SK-N-SH treated with all-trans-retinoic acid at 6 μM for 48 hours (cell line): ENCODE data around the gene SFMBT1.

Experiments
- ATAC-seq: fragments of 200-7000 bp; cut with Tn5 transposase; 3 replicates; pipeline ENCODE4 v1.9.1; 2020; ENCODE audit warnings: mild to moderate bottlenecking, moderate library complexity
- CSDC2 ChIP-seq: fragments of 250-450 bp; sonication (Bioruptor Pico); IDR thresholded peaks from 2 replicates; pipeline ENCODE4 v1.5.0; 2020; ENCODE audit warnings: mild to moderate bottlenecking, moderate library complexity
- CSRNP3 ChIP-seq: fragments of 250-450 bp; sonication (Bioruptor Pico); IDR thresholded peaks from 2 replicates; pipeline ENCODE4 v1.5.1; 2021; ENCODE audit warnings: mild to moderate bottlenecking, moderate library complexity
- ESRRG ChIP-seq: fragments of 250-450 bp; sonication (Bioruptor Pico); IDR thresholded peaks from 2 replicates; pipeline ENCODE4 v1.6.1; 2021; ENCODE audit warnings: mild to moderate bottlenecking
- GLIS3 ChIP-seq: fragments of 250-450 bp; sonication (Bioruptor Pico); IDR thresholded peaks from 2 replicates; pipeline ENCODE4 v1.5.0; 2020; ENCODE audit warnings: mild to moderate bottlenecking, moderate library complexity
- ISL1 ChIP-seq: fragments of 250-450 bp; sonication (Bioruptor Pico); IDR thresholded peaks from 2 replicates; pipeline ENCODE4 v2.1.2; 2022; ENCODE audit warnings: mild to moderate bottlenecking, moderate library complexity
- OSR1 ChIP-seq: fragments of 250-450 bp; sonication (Bioruptor Pico); IDR thresholded peaks from 2 replicates; pipeline ENCODE4 v1.8.0; 2022; ENCODE audit warnings: moderate library complexity, mild to moderate bottlenecking, inconsistent platforms
- PATZ1 ChIP-seq: fragments of 250-450 bp; sonication (Bioruptor Pico); IDR thresholded peaks from 2 replicates; pipeline ENCODE4 v1.8.0; 2020; ENCODE audit warnings: mild to moderate bottlenecking, moderate library complexity, borderline replicate concordance
- PPARA ChIP-seq: fragments of 250-450 bp; sonication (Bioruptor Pico); IDR thresholded peaks from 2 replicates; pipeline ENCODE4 v1.5.0; 2020; ENCODE audit warnings: mild to moderate bottlenecking, borderline replicate concordance
- RARB ChIP-seq: fragments of 250-450 bp; sonication (Bioruptor Pico); IDR thresholded peaks from 2 replicates; pipeline ENCODE4 v1.8.0; 2021; ENCODE audit warnings: mild to moderate bottlenecking, moderate library complexity
- SNAI2 ChIP-seq: fragments of 250-450 bp; sonication (Bioruptor Pico); IDR thresholded peaks from 2 replicates; pipeline ENCODE4 v1.5.0; 2020; ENCODE audit warnings: mild to moderate bottlenecking, moderate library complexity
- TCF4 ChIP-seq: fragments of 250-450 bp; sonication (Bioruptor Pico); IDR thresholded peaks from 2 replicates; pipeline ENCODE4 v1.8.0; 2021; ENCODE audit warnings: mild to moderate bottlenecking, moderate library complexity, borderline replicate concordance
- TOX ChIP-seq: fragments of 250-450 bp; sonication (Bioruptor Pico); IDR thresholded peaks from 2 replicates; pipeline ENCODE4 v1.8.0; 2021; ENCODE audit warnings: mild to moderate bottlenecking, moderate library complexity, borderline replicate concordance
- ZC3H10 ChIP-seq: fragments of 250-450 bp; sonication (Bioruptor Pico); IDR thresholded peaks from 2 replicates; pipeline ENCODE4 v1.5.1; 2021; ENCODE audit warnings: mild to moderate bottlenecking, moderate library complexity
- ZFP3 ChIP-seq: fragments of 250-450 bp; sonication (Bioruptor Pico); IDR thresholded peaks from 2 replicates; pipeline ENCODE4 v1.5.0; 2020; ENCODE audit warnings: mild to moderate bottlenecking, moderate library complexity
- ZFP30 ChIP-seq: fragments of 450-650 bp; formaldehyde crosslinking; IDR thresholded peaks from 2 replicates; pipeline ENCODE4 v1.5.0; 2022; ENCODE audit warnings: mild to moderate bottlenecking, moderate library complexity
- ZNF565 ChIP-seq: fragments of 450-650 bp; formaldehyde crosslinking; conservative IDR thresholded peaks from 2 replicates; pipeline ENCODE4 v1.5.0; 2020; ENCODE audit warnings: low read depth, mild to moderate bottlenecking, moderate library complexity
- ZNF70 ChIP-seq: fragments of 450-650 bp; formaldehyde crosslinking; IDR thresholded peaks from 2 replicates; pipeline ENCODE4 v1.5.0; 2020; ENCODE audit warnings: mild to moderate bottlenecking, moderate library complexity
- ZNF8 ChIP-seq: fragments of 450-650 bp; formaldehyde crosslinking; IDR thresholded peaks from 2 replicates; pipeline ENCODE4 v1.5.0; 2020; ENCODE audit warnings: mild to moderate bottlenecking, moderate library complexity
- TF ChIP-seq, protein P1 (sequence below): fragments of 250-450 bp; sonication (Bioruptor Pico); IDR thresholded peaks from 2 replicates; pipeline ENCODE4 v1.5.1; 2020; ENCODE audit warnings: low read depth, mild to moderate bottlenecking, moderate library complexity
- TF ChIP-seq, protein P2 (sequence below): fragments of 250-450 bp; sonication (Bioruptor Pico); IDR thresholded peaks from 2 replicates; pipeline ENCODE4 v1.5.0; 2020; ENCODE audit warnings: mild to moderate bottlenecking, moderate library complexity

Gene SFMBT1

GRCh38 chr3:52971895-52972294 lies 74.0 kb downstream of the SFMBT1 start:
- TF ChIP-seq CSRNP3 (CRISPR knock-in tag) (no peak), GLIS3 (no peak), ZC3H10 (no peak), PATZ1 (CRISPR knock-in tag) (no peak), ISL1 (CRISPR knock-in tag) (no peak)
- TF ChIP-seq, protein P1, sequence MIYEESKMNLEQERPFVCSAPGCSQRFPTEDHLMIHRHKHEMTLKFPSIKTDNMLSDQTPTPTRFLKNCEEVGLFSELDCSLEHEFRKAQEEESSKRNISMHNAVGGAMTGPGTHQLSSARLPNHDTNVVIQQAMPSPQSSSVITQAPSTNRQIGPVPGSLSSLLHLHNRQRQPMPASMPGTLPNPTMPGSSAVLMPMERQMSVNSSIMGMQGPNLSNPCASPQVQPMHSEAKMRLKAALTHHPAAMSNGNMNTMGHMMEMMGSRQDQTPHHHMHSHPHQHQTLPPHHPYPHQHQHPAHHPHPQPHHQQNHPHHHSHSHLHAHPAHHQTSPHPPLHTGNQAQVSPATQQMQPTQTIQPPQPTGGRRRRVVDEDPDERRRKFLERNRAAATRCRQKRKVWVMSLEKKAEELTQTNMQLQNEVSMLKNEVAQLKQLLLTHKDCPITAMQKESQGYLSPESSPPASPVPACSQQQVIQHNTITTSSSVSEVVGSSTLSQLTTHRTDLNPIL (CRISPR knock-in tag): no peak
- ATAC-seq: no peak

DNA sequence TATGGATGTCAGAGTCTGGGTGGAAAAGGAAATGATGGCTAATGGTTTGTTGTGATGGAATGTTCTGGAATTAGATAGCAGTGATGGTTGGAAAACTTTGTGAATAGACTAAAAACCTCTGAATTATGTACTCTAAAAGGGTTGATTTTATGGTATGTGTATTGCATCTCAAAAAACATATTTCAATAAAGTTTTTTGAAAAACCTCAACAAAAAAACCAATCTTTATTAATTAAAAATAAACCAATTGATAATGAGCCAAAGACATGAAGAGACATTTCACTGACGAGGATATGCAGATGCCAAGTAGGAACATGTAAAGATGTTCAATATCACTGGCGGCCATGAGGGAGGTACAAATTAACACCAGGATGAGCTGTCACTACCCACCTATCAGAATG lies 78.5 kb downstream of the SFMBT1 start:
- TF ChIP-seq ZNF70 (CRISPR knock-in tag) (no peak), RARB (CRISPR knock-in tag) (no peak), ZNF8 (CRISPR knock-in tag) (no peak), ISL1 (CRISPR knock-in tag) (no peak), ZC3H10 (no peak), ZFP30 (no peak), ESRRG (no peak), PATZ1 (CRISPR knock-in tag) (no peak), TOX (CRISPR knock-in tag) (no peak), CSDC2 (CRISPR knock-in tag) (no peak), SNAI2 (CRISPR knock-in tag) (no peak)
- TF ChIP-seq, protein P2, sequence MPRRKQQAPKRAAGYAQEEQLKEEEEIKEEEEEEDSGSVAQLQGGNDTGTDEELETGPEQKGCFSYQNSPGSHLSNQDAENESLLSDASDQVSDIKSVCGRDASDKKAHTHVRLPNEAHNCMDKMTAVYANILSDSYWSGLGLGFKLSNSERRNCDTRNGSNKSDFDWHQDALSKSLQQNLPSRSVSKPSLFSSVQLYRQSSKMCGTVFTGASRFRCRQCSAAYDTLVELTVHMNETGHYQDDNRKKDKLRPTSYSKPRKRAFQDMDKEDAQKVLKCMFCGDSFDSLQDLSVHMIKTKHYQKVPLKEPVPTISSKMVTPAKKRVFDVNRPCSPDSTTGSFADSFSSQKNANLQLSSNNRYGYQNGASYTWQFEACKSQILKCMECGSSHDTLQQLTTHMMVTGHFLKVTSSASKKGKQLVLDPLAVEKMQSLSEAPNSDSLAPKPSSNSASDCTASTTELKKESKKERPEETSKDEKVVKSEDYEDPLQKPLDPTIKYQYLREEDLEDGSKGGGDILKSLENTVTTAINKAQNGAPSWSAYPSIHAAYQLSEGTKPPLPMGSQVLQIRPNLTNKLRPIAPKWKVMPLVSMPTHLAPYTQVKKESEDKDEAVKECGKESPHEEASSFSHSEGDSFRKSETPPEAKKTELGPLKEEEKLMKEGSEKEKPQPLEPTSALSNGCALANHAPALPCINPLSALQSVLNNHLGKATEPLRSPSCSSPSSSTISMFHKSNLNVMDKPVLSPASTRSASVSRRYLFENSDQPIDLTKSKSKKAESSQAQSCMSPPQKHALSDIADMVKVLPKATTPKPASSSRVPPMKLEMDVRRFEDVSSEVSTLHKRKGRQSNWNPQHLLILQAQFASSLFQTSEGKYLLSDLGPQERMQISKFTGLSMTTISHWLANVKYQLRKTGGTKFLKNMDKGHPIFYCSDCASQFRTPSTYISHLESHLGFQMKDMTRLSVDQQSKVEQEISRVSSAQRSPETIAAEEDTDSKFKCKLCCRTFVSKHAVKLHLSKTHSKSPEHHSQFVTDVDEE: no peak
- ATAC-seq: no peak

DNA sequence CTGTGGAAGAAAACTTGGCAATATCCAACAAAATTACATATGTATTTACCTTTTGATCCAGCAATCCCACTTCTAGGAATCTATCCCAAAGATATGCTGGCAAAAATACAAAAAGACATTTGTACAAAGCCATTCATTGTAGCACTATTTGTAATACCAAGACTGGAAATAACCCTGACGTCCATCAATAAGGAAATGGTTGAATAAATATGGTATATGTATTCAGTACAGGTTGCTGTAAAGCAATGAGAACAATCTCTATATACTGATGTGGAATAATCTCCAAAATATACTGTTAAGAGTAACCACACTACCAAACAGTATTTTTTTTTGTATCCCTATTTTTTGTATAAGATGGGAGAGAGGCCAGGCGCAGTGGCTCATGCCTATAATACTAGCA lies 83.7 kb downstream of the SFMBT1 start:
- no peak for ATAC-seq

More for the DNA sequence above, 83.7 kb downstream of the SFMBT1 start:
- TF ChIP-seq PATZ1 (CRISPR knock-in tag) (no peak), ZFP3 (CRISPR knock-in tag) (no peak), ZNF8 (CRISPR knock-in tag) (no peak), OSR1 (no peak), ISL1 (CRISPR knock-in tag) (no peak), ZNF565 (CRISPR knock-in tag) (no peak), ESRRG (no peak), ZFP30 (no peak), SNAI2 (CRISPR knock-in tag) (no peak), ZNF70 (CRISPR knock-in tag) (no peak), ZC3H10 (no peak), TCF4 (CRISPR knock-in tag) (no peak), GLIS3 (no peak), PPARA (CRISPR knock-in tag) (no peak), TOX (CRISPR knock-in tag) (no peak), CSRNP3 (CRISPR knock-in tag) (no peak)
- TF ChIP-seq, protein P1 (CRISPR knock-in tag): no peak
